Measurements from ENCODE around the gene CDK8. TPM values are rescaled to one million over a fixed set of nuclear protein-coding genes. Genes with fewer than 3 reads are reported as not detected.

CDK8 gene
- polyA plus RNA-seq, 12 donors, result 21.2 to 44.2 (median 31.7) TPM; not detected in 1

- DNase-seq, result no peak
Observed at GRCh38 chr13:26440111-26440510, 186.2 kb downstream of the CDK8 start.

GRCh38 chr13:26441476-26441875 lies 187.5 kb downstream of the CDK8 start:
- no peak for DNase-seq

DNA sequence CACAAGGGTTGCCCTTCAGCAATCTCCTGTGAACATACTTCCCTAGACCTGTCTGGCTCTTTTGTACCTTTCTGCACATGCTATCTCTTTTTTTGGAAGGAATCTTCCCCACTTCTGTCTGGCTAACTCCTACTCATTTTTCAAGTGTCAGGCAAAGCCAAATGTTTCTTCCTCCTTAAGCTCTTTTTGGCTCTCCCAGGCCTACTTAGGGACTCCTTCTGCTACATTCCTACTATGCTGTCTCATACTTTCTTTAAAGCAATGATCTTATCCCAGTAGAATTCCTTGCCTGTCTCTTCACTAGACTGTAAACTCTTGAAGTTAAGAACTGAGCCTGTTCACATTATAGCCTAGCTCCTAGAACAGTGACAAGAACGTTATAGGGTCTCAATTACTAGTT lies 188.6 kb downstream of the CDK8 start:
- DNase-seq, result no peak

GRCh38 chr13:26445092-26445491 lies 191.2 kb downstream of the CDK8 start:
- DNase-seq, result no peak

- DNase-seq, result no peak
Observed at GRCh38 chr13:26446751-26447150, 192.8 kb downstream of the CDK8 start.

DNA sequence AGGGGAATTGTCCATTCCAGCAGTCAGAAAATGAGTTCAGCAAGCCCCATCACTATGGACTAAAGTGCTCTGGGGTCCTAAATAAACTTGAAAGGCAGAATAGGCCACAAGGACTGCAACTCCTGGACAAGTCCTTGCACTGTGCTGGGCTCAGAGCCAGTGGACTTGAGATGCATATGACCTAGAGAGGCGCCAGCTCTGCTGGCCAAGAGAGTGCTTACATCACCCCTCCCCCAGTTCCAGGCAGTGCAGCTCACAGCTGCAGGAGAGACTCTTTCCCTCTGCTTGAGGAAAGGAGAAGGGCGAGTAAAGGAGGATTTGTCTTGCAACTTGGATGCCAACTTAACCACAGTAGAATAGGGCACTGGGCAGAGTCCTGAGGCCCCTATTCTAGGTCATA lies 194.1 kb downstream of the CDK8 start:
- DNase-seq, result no peak

GRCh38 chr13:26449063-26449848 lies 195.3 kb downstream of the CDK8 start:
- no peak for DNase-seq

Other genes starting within 250 kb of the CDK8 start
- 10 to 100 TPM in 11 of 12 donors, not detected in 1; 19.5 to 98.7 (median 50.0) TPM for gene SHISA2, start 202.1 kb upstream of the CDK8 start, polyA plus RNA-seq (ENCODE audit: insufficient read length in 12 of 12)
- 10 to 100 TPM in 11 of 12 donors, not detected in 1; 13.6 to 42.6 (median 35.6) TPM for gene RNF6, start 31.8 kb upstream of the CDK8 start, polyA plus RNA-seq (ENCODE audit: insufficient read length in 12 of 12)

Measured in muscle of arm (tissue), 12 donors.